Ishikawa (cell line): ENCODE results near the gene KCNQ1OT1.

ENCODE experiments used
- CEBPB ChIP-seq: IDR thresholded peaks from 2 replicates; pipeline ENCODE4 v1.6.1; 2012
- EGR1 ChIP-seq: IDR thresholded peaks from 2 replicates; pipeline ENCODE4 v1.6.1; 2012
- EP300 ChIP-seq: IDR thresholded peaks from 2 replicates; pipeline ENCODE4 v1.6.1; 2012; ENCODE audit warnings: borderline replicate concordance
- FOXM1 ChIP-seq: IDR thresholded peaks from 2 replicates; pipeline ENCODE4 v1.6.1; 2012; ENCODE audit warnings: low read depth, borderline replicate concordance
- MAX ChIP-seq: IDR thresholded peaks from 2 replicates; pipeline ENCODE4 v1.6.1; 2012
- REST ChIP-seq: IDR thresholded peaks from 2 replicates; pipeline ENCODE4 v1.6.1; 2012; ENCODE audit warnings: low read depth, mild to moderate bottlenecking
- TEAD4 ChIP-seq: IDR thresholded peaks from 2 replicates; pipeline ENCODE4 v1.6.1; 2012
- USF1 ChIP-seq: IDR thresholded peaks from 2 replicates; pipeline ENCODE4 v1.6.1; 2012
- YY1 ChIP-seq: IDR thresholded peaks from 2 replicates; pipeline ENCODE4 v1.6.1; 2012; ENCODE audit warnings: low read depth
- ZBTB7A ChIP-seq: IDR thresholded peaks from 2 replicates; pipeline ENCODE4 v1.6.1; 2012; ENCODE audit warnings: low read depth

- TF ChIP-seq YY1 (no peak), CEBPB (no peak), TEAD4 (no peak), EP300 (no peak), USF1 (no peak), REST (no peak), FOXM1 (no peak), MAX (no peak), ZBTB7A (no peak), EGR1 (no peak)
These were observed 25.8 kb downstream of the KCNQ1OT1 start for GRCh38 chr11:2673871-2674471.
